ENCODE data around the gene ZNRF1. TPM values are rescaled to one million over a fixed set of nuclear protein-coding genes. Genes with fewer than 3 reads are reported as not detected.

The ZNRF1 gene
- total and polyA plus RNA-seq, 2 of the 8 experiments (the other 6 are each of a cell fraction or from before 2014, with no cell fraction given): 33.5 to 52.9 TPM

GRCh38 chr16:74950511-74950910 is 48.3 kb upstream of the ZNRF1 start:
- Histone ChIP-seq H3K79me1 (ENCODE audit: low read depth, low read length) (peaks cover 2% of the 10 kb centered on the region; the same call in 1 of the 2 replicates), H3K23me2 (ENCODE audit: low read depth, low read length) (no peaks in the 10 kb centered on the region), H4K91ac (replicated peaks; ENCODE audit: insufficient read length, low read length) (no peak overlapping the region), H3K27ac (ENCODE audit: low read depth, low read length) (no peak overlapping the region), H3K4me2 (ENCODE audit: insufficient read depth in 1 of 2, low read depth in 2 of 2, low read length in 2 of 2) (no peak overlapping the region), H2AFZ (ENCODE audit: low read length) (no peak overlapping the region), H2BK120ac (replicated peaks; ENCODE audit: low read depth, low read length) (no peak overlapping the region), H3K27me3 (replicated peaks in 1 of 4; ENCODE audit: control insufficient read depth in 3 of 4, extremely low read depth in 1 of 4, insufficient read depth in 3 of 4, low read length in 3 of 4) (no peaks in the 10 kb centered on the region), H2BK12ac (ENCODE audit: low read depth, low read length) (no peak overlapping the region), H2BK5ac (ENCODE audit: low read depth, low read length) (no peak overlapping the region), H3K14ac (ENCODE audit: insufficient read length) (no peak overlapping the region), H3K79me2 (ENCODE audit: control insufficient read depth in 1 of 2, insufficient read depth in 2 of 2, low read length in 2 of 2) (no peaks in the 10 kb centered on the region), H3K9me3 (ENCODE audit: insufficient read depth in 2 of 2, low read depth in 1 of 2, low read length in 1 of 2) (no peaks in the 10 kb centered on the region), H3K9ac (replicated peaks in 1 of 4; ENCODE audit: extremely low read depth in 1 of 4, low read depth in 3 of 4, low read length in 3 of 4) (no peak overlapping the region), H4K8ac (ENCODE audit: extremely low read depth, insufficient read depth, low read length) (no peak overlapping the region; the same call in 1 of the 2 replicates), H3K4me1 (replicated peaks in 1 of 4; ENCODE audit: control insufficient read depth in 3 of 4, insufficient read depth in 4 of 4, low read length in 3 of 4) (no peaks in the 10 kb centered on the region), H3K36me3 (ENCODE audit: control insufficient read depth in 2 of 4, insufficient read depth in 4 of 4, low read length in 3 of 4) (peaks cover 7 to 53% (median 30%) of the 10 kb centered on the region in 4 experiments), H3K23ac (ENCODE audit: insufficient read length) (no peak overlapping the region), H3K4ac (replicated peaks; ENCODE audit: insufficient read length, low read depth, low read length) (no peak overlapping the region), H2BK15ac (ENCODE audit: low read length) (no peak overlapping the region), H2AK5ac (ENCODE audit: low read depth, low read length) (no peak overlapping the region), H2BK20ac (ENCODE audit: low read length) (no peak overlapping the region), H4K20me1 (replicated peaks in 1 of 2; ENCODE audit: control insufficient read depth in 1 of 2, insufficient read depth in 2 of 2, low read length in 2 of 2) (peaks cover 0 to 2% of the 10 kb centered on the region in 2 experiments), H3K4me3 (ENCODE audit: extremely low read depth in 1 of 4, insufficient read depth in 2 of 4, low read depth in 3 of 4, low read length in 4 of 4) (no peak overlapping the region), H3K18ac (ENCODE audit: extremely low read depth, low read length) (no peak overlapping the region), H4K5ac (ENCODE audit: insufficient read length, low read depth, low read length) (no peak overlapping the region), H3K56ac (replicated peaks; ENCODE audit: insufficient read length, low read depth, low read length) (no peak overlapping the region)
- DNase-seq (ENCODE audit: low read depth in 1 of 2, low spot score in 2 of 2): no peak
- no peak for FAIRE-seq
- POLR2A ChIA-PET (ENCODE audit: partially characterized antibody): interaction anchor here (2.7 kb wide), 1 partner anchor 32 kb away, joined by 9 read pairs; no protein-coding TSS in a partner anchor
- 93% methylated on average over 7 of the region's 7 CpGs; no CpG with 5 or more reads in 1 of the 2 experiments for WGBS, 2 experiments (ENCODE audit: extremely low coverage in 1 of 2, insufficient coverage in 1 of 2, insufficient read length in 1 of 2, insufficient replicate concordance in 2 of 2, low coverage in 1 of 2, low lambda C conversion rate in 2 of 2, missing lambda C conversion rate in 1 of 2)
- CTCF ChIA-PET (ENCODE audit: partially characterized antibody): interaction anchor here (0.9 to 2.0 kb wide), 3 partner anchors 19 to 161 kb away, joined by 3 to 6 read pairs (median 5); no protein-coding TSS in a partner anchor
- TF ChIP-seq SAP30 (IDR thresholded peaks at IDR 0.05; ENCODE audit: insufficient read depth, insufficient replicate concordance, low read length) (no peak), EP300 (IDR thresholded peaks at IDR 0.05; ENCODE audit: borderline replicate concordance in 1 of 2, low read depth in 2 of 2, low read length in 2 of 2) (no peak), CHD1 (IDR thresholded peaks at IDR 0.05; ENCODE audit: low read depth, low read length) (no peak), CBX8 (IDR thresholded peaks at IDR 0.05; ENCODE audit: borderline replicate concordance, low read depth, low read length) (no peak), ASH2L (IDR thresholded peaks at IDR 0.05; ENCODE audit: low read length) (no peak), TAF7 (optimal IDR thresholded peaks at IDR 0.05; ENCODE audit: borderline replicate concordance, low read depth, low read length) (no peak), EGR1 (IDR thresholded peaks at IDR 0.05; ENCODE audit: borderline replicate concordance, low read depth, low read length) (no peak)
- TF ChIP-seq, protein P1, sequence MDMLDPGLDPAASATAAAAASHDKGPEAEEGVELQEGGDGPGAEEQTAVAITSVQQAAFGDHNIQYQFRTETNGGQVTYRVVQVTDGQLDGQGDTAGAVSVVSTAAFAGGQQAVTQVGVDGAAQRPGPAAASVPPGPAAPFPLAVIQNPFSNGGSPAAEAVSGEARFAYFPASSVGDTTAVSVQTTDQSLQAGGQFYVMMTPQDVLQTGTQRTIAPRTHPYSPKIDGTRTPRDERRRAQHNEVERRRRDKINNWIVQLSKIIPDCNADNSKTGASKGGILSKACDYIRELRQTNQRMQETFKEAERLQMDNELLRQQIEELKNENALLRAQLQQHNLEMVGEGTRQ (IDR thresholded peaks at IDR 0.05; ENCODE audit: low read length): no peak
- TF ChIP-seq, protein P2, sequence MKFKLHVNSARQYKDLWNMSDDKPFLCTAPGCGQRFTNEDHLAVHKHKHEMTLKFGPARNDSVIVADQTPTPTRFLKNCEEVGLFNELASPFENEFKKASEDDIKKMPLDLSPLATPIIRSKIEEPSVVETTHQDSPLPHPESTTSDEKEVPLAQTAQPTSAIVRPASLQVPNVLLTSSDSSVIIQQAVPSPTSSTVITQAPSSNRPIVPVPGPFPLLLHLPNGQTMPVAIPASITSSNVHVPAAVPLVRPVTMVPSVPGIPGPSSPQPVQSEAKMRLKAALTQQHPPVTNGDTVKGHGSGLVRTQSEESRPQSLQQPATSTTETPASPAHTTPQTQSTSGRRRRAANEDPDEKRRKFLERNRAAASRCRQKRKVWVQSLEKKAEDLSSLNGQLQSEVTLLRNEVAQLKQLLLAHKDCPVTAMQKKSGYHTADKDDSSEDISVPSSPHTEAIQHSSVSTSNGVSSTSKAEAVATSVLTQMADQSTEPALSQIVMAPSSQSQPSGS (IDR thresholded peaks at IDR 0.05; ENCODE audit: low read length): no peak
- TF ChIP-seq, protein P3, sequence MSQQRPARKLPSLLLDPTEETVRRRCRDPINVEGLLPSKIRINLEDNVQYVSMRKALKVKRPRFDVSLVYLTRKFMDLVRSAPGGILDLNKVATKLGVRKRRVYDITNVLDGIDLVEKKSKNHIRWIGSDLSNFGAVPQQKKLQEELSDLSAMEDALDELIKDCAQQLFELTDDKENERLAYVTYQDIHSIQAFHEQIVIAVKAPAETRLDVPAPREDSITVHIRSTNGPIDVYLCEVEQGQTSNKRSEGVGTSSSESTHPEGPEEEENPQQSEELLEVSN (IDR thresholded peaks at IDR 0.05): no peak

All from H1 (cell line).